Neural cell (in vitro differentiated cells): ENCODE data around the gene FYCO1. TPM values are rescaled to one million over a fixed set of nuclear protein-coding genes. Genes with fewer than 3 reads are reported as not detected.

Source experiments
- H2AFZ ChIP-seq: fragments of 200-600, 300-800 bp; sonication (generic), shearing (Covaris generic); 2 replicates; pipeline ENCODE4 v1.6.0; 2014; ENCODE audit warnings: low read depth, mild to moderate bottlenecking, antibody characterized with exemption, low read length, moderate library complexity
- H3F3A ChIP-seq: fragments of 200-600 bp; shearing (Covaris generic); 2 replicates; pipeline ENCODE4 v1.6.1; 2016; ENCODE audit warnings: mild to moderate bottlenecking, moderate library complexity, mixed read lengths, antibody characterized with exemption, low read length; ENCODE audit not compliant: insufficient read depth, poor library complexity, severe bottlenecking
- H3K27ac ChIP-seq: fragments of 200-600, 300-800 bp; sonication (generic), shearing (Covaris generic); 2 replicates; pipeline ENCODE4 v1.5.1; 2014; ENCODE audit warnings: mild to moderate bottlenecking, low read length, moderate library complexity
- H3K27me3 ChIP-seq: fragments of 300-800, 200-600 bp; sonication (generic), shearing (Covaris generic); 2 replicates; pipeline ENCODE4 v1.6.0; 2014; ENCODE audit warnings: mild to moderate bottlenecking, low read depth, low read length, moderate library complexity; ENCODE audit not compliant: insufficient read depth
- H3K36me3 ChIP-seq: fragments of 300-800, 200-600 bp; sonication (generic), shearing (Covaris generic); 2 replicates; pipeline ENCODE4 v1.5.1; 2014; ENCODE audit warnings: mild to moderate bottlenecking, antibody characterized with exemption, low read length, moderate library complexity; ENCODE audit not compliant: insufficient read depth
- H3K4me2 ChIP-seq: fragments of 300-800, 200-600 bp; sonication (generic), shearing (Covaris generic); 2 replicates; pipeline ENCODE4 v1.6.0; 2014; ENCODE audit warnings: mild to moderate bottlenecking, low read length
- H3K4me3 ChIP-seq: fragments of 300-800, 200-600 bp; sonication (generic), shearing (Covaris generic); 2 replicates; pipeline ENCODE4 v1.5.1; 2014; ENCODE audit warnings: mild to moderate bottlenecking, low read length, moderate library complexity
- H3K79me2 ChIP-seq: fragments of 200-600 bp; shearing (Covaris generic); replicated peaks from 2 replicates; pipeline ENCODE4 v1.6.0; 2014; ENCODE audit warnings: mild to moderate bottlenecking, low read length, moderate library complexity; ENCODE audit not compliant: insufficient read depth
- H3K9ac ChIP-seq: fragments of 300-800, 200-600 bp; sonication (generic), shearing (Covaris generic); 2 replicates; pipeline ENCODE4 v1.6.1; 2016; ENCODE audit warnings: mild to moderate bottlenecking, low read length, mixed read lengths
- H3K9me2 ChIP-seq: fragments of 200-600 bp; shearing (Covaris generic); 2 replicates; pipeline ENCODE4 v1.6.1; 2016; ENCODE audit warnings: mild to moderate bottlenecking, low read length, mixed read lengths; ENCODE audit not compliant: insufficient read depth
- H3K9me3 ChIP-seq: fragments of 200-600, 300-800 bp; sonication (generic), shearing (Covaris generic); 2 replicates; pipeline ENCODE4 v1.6.1; 2016; ENCODE audit warnings: mild to moderate bottlenecking, mixed run types, low read length, moderate library complexity, mixed read lengths
- H4K20me1 ChIP-seq: fragments of 200-600 bp; shearing (Covaris generic); 2 replicates; pipeline ENCODE4 v1.6.1; 2016; ENCODE audit warnings: mild to moderate bottlenecking, mixed run types; ENCODE audit not compliant: insufficient read depth
- EP300 ChIP-seq: fragments of 450-650 bp; conservative IDR thresholded peaks from 2 replicates; pipeline ENCODE4 v1.6.1; 2014; ENCODE audit warnings: antibody characterized with exemption, mild to moderate bottlenecking, moderate library complexity; ENCODE audit not compliant: poor library complexity, severe bottlenecking
- EZH2 ChIP-seq: fragments of 200-600, 300-800 bp; shearing (Covaris generic), sonication (generic); IDR thresholded peaks from 2 replicates; pipeline ENCODE4 v1.6.1; 2014; ENCODE audit warnings: antibody characterized with exemption, low read length, borderline replicate concordance, mild to moderate bottlenecking; ENCODE audit not compliant: insufficient read depth, poor library complexity, severe bottlenecking
- MXI1 ChIP-seq: fragments of 450-650 bp; conservative IDR thresholded peaks from 2 replicates; pipeline ENCODE4 v1.6.1; 2014; ENCODE audit warnings: antibody characterized with exemption, mild to moderate bottlenecking; ENCODE audit not compliant: poor library complexity, severe bottlenecking
- POLR2AphosphoS5 ChIP-seq: IDR thresholded peaks from 2 replicates; pipeline ENCODE4 v1.6.1; 2012
- RAD21 ChIP-seq: fragments of 450-650 bp; conservative IDR thresholded peaks from 2 replicates; pipeline ENCODE4 v1.6.1; 2014; ENCODE audit warnings: antibody characterized with exemption, mild to moderate bottlenecking, moderate library complexity
- SMC3 ChIP-seq: fragments of 450-650 bp; conservative IDR thresholded peaks from 2 replicates; pipeline ENCODE4 v1.6.1; 2014; ENCODE audit warnings: antibody characterized with exemption, mild to moderate bottlenecking, moderate library complexity; ENCODE audit not compliant: poor library complexity
- TAF1 ChIP-seq: IDR thresholded peaks from 2 replicates; pipeline ENCODE4 v1.6.1; 2012; ENCODE audit warnings: low read depth
- polyA plus RNA-seq: library from polyadenylated mRNA; depleted of rRNA; stranded (reverse); fragments of >200 nt; gene quantifications from 2 replicates; pipeline ENCODE4 v1.2.3, GENCODE V29; 2014
- TF ChIP-seq, protein P1 (sequence below): IDR thresholded peaks from 2 replicates; pipeline ENCODE4 v1.6.1; 2012; ENCODE audit warnings: borderline replicate concordance
- TF ChIP-seq, protein P2 (sequence below): fragments of 450-650 bp; IDR thresholded peaks from 2 replicates; pipeline ENCODE4 v1.5.1; 2014; ENCODE audit warnings: antibody characterized with exemption, mild to moderate bottlenecking, moderate library complexity; ENCODE audit not compliant: poor library complexity, severe bottlenecking

The FYCO1 gene
- polyA plus RNA-seq, 1 donor from 2014 or later, result 0.12 TPM

DNA sequence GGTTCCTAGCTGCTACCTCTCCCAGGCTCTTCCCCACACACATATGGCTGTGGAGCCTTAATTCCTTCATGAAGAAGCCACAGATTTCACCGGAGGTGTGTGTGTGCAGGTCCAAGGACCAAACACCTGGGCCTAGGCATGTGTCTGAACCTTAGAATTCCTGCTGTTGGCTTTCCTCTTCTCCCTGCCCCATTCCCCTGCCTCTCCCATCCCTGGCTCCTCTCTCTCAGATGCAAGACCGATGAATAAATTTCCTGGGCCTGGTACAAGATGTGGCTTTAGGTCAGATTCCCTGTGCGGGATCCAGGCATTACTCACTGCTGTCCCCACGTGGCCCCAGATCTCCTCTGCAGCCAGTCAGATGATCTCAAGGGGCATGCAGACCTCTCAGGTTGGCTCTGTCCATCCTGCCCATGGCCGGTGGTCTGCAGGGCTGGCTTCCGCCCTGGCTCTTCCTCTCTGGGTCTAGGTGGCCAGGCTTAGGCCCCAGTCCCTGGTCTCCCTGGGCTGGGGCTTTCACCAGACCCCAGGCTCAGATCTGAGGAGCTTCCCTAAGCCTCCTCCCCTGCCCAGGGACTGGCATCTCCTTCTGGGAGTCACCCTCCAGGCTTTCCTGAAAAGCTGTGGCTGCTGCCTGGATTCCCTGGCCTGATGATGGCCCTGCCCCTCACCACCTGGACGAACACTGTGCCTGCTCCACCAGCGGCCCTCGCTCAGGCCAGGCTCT is 88.8 kb downstream of the FYCO1 start:
- Histone ChIP-seq H3K79me2 (no peaks in the 10 kb centered on the region), H3K36me3 (no peaks in the 10 kb centered on the region), H3F3A (no peaks in the 10 kb centered on the region), H3K27ac (no peak overlapping the region), H3K27me3 (no peaks in the 10 kb centered on the region), H3K9me3 (no peaks in the 10 kb centered on the region), H3K9me2 (no peaks in the 10 kb centered on the region), H3K4me3 (no peak overlapping the region), H3K9ac (no peak overlapping the region), H4K20me1 (no peaks in the 10 kb centered on the region), H3K4me2 (no peak overlapping the region), H2AFZ (no peak overlapping the region)
- TF ChIP-seq EP300, result no peak
- TF ChIP-seq, protein P1, sequence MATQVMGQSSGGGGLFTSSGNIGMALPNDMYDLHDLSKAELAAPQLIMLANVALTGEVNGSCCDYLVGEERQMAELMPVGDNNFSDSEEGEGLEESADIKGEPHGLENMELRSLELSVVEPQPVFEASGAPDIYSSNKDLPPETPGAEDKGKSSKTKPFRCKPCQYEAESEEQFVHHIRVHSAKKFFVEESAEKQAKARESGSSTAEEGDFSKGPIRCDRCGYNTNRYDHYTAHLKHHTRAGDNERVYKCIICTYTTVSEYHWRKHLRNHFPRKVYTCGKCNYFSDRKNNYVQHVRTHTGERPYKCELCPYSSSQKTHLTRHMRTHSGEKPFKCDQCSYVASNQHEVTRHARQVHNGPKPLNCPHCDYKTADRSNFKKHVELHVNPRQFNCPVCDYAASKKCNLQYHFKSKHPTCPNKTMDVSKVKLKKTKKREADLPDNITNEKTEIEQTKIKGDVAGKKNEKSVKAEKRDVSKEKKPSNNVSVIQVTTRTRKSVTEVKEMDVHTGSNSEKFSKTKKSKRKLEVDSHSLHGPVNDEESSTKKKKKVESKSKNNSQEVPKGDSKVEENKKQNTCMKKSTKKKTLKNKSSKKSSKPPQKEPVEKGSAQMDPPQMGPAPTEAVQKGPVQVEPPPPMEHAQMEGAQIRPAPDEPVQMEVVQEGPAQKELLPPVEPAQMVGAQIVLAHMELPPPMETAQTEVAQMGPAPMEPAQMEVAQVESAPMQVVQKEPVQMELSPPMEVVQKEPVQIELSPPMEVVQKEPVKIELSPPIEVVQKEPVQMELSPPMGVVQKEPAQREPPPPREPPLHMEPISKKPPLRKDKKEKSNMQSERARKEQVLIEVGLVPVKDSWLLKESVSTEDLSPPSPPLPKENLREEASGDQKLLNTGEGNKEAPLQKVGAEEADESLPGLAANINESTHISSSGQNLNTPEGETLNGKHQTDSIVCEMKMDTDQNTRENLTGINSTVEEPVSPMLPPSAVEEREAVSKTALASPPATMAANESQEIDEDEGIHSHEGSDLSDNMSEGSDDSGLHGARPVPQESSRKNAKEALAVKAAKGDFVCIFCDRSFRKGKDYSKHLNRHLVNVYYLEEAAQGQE, result no peak
- no peak for TF ChIP-seq RAD21
- TF ChIP-seq MXI1, result no peak
- no peak for TF ChIP-seq EZH2
- TF ChIP-seq, protein P2, sequence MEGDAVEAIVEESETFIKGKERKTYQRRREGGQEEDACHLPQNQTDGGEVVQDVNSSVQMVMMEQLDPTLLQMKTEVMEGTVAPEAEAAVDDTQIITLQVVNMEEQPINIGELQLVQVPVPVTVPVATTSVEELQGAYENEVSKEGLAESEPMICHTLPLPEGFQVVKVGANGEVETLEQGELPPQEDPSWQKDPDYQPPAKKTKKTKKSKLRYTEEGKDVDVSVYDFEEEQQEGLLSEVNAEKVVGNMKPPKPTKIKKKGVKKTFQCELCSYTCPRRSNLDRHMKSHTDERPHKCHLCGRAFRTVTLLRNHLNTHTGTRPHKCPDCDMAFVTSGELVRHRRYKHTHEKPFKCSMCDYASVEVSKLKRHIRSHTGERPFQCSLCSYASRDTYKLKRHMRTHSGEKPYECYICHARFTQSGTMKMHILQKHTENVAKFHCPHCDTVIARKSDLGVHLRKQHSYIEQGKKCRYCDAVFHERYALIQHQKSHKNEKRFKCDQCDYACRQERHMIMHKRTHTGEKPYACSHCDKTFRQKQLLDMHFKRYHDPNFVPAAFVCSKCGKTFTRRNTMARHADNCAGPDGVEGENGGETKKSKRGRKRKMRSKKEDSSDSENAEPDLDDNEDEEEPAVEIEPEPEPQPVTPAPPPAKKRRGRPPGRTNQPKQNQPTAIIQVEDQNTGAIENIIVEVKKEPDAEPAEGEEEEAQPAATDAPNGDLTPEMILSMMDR, result no peak
- no peak for TF ChIP-seq POLR2AphosphoS5
- TF ChIP-seq TAF1, result no peak
- no peak for TF ChIP-seq SMC3

DNA sequence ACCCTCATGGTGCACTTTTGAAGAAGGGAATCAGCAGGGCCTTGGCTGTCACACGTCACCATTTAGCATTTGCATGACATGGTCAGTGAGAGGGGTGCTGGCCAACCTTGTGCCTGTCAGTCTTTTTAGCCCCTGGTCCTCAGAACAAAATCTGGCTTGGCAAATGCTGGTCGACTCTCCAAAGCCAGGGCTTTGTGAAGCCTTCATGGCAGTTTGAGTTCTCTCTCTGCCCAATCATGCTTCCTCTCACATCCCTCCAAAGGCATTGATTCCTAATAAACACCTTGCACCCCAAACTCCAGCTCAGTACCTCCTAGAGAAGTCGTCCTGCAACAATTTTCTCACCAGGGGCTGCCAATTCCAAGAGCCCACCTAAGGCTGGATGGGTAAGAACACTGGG is 89.9 kb downstream of the FYCO1 start:
- H3K27me3 ChIP-seq, result no peaks in the 10 kb centered on the region
- no peak overlapping the region for H3K4me2 ChIP-seq
- H4K20me1 ChIP-seq, result no peaks in the 10 kb centered on the region
- no peaks in the 10 kb centered on the region for H3K9me3 ChIP-seq
- no peak overlapping the region for H3K4me3 ChIP-seq
- H3F3A ChIP-seq, result no peaks in the 10 kb centered on the region
- no peaks in the 10 kb centered on the region for H3K79me2 ChIP-seq
- H3K27ac ChIP-seq, result no peak overlapping the region
- H3K9me2 ChIP-seq, result no peaks in the 10 kb centered on the region
- no peak for TF ChIP-seq TAF1
- TF ChIP-seq POLR2AphosphoS5, result no peak
- no peak for TF ChIP-seq RAD21
- TF ChIP-seq, protein P1, result no peak
- TF ChIP-seq, protein P2, result no peak
- TF ChIP-seq SMC3, result no peak
- no peak for TF ChIP-seq EP300
- no peak for TF ChIP-seq EZH2
- no peak for TF ChIP-seq MXI1
- H3K9ac ChIP-seq, result no peak overlapping the region
- no peak overlapping the region for H2AFZ ChIP-seq
- no peaks in the 10 kb centered on the region for H3K36me3 ChIP-seq
